Neural crest cell (in vitro differentiated cells): Measurements from ENCODE around the gene PREX1. TPM values are rescaled to one million over a fixed set of nuclear protein-coding genes. Genes with fewer than 3 reads are reported as not detected.

Experiments used
- DNase-seq: peaks from one replicate; pipeline ENCODE4 v3.0.0; 2021; ENCODE audit warnings: low read depth, mixed read lengths, low spot score
- H3K27ac Mint-ChIP-seq: one replicate; pipeline ENCODE4 v1.8.0; 2021; ENCODE audit warnings: mild to moderate bottlenecking, mixed read lengths; ENCODE audit not compliant: unreplicated experiment
- H3K27me3 Mint-ChIP-seq: 2 replicates; pipeline ENCODE4 v1.8.0; 2021; ENCODE audit warnings: low read depth, mild to moderate bottlenecking, mixed read lengths
- H3K36me3 Mint-ChIP-seq: 2 replicates; pipeline ENCODE4 v1.8.0; 2021; ENCODE audit warnings: low read depth, mild to moderate bottlenecking, mixed read lengths
- H3K4me1 Mint-ChIP-seq: 2 replicates; pipeline ENCODE4 v1.8.0; 2021; ENCODE audit warnings: mixed read lengths
- H3K4me3 Mint-ChIP-seq: one replicate; pipeline ENCODE4 v1.8.0; 2021; ENCODE audit warnings: mild to moderate bottlenecking, mixed read lengths
- H3K9me3 Mint-ChIP-seq: 2 replicates; pipeline ENCODE4 v1.8.0; 2021; ENCODE audit warnings: mixed read lengths
- total RNA-seq: library from RNA; stranded (reverse); gene quantifications from 2 replicates; pipeline ENCODE4 v1.2.1, GENCODE V29; 2021
- TF ChIP-seq, protein P1 (sequence below): fragments of 200-600 bp; sonication (generic); conservative IDR thresholded peaks from 2 replicates; pipeline ENCODE4 v1.5.0; 2021; ENCODE audit warnings: antibody characterized with exemption, mild to moderate bottlenecking

The PREX1 gene
- total RNA-seq, 1 donor from 2014 or later: 72.4 TPM

GRCh38 chr20:48583801-48584200 lies 244.0 kb downstream of the PREX1 start:
- no peaks in the 10 kb centered on the region for H3K36me3 Mint-ChIP-seq
- H3K27me3 Mint-ChIP-seq: peaks cover 3% of the 10 kb centered on the region
- H3K27ac Mint-ChIP-seq: no peak overlapping the region
- H3K9me3 Mint-ChIP-seq: no peaks in the 10 kb centered on the region
- H3K4me1 Mint-ChIP-seq: peaks cover 11% of the 10 kb centered on the region
- DNase-seq: no peak
- TF ChIP-seq, protein P1, sequence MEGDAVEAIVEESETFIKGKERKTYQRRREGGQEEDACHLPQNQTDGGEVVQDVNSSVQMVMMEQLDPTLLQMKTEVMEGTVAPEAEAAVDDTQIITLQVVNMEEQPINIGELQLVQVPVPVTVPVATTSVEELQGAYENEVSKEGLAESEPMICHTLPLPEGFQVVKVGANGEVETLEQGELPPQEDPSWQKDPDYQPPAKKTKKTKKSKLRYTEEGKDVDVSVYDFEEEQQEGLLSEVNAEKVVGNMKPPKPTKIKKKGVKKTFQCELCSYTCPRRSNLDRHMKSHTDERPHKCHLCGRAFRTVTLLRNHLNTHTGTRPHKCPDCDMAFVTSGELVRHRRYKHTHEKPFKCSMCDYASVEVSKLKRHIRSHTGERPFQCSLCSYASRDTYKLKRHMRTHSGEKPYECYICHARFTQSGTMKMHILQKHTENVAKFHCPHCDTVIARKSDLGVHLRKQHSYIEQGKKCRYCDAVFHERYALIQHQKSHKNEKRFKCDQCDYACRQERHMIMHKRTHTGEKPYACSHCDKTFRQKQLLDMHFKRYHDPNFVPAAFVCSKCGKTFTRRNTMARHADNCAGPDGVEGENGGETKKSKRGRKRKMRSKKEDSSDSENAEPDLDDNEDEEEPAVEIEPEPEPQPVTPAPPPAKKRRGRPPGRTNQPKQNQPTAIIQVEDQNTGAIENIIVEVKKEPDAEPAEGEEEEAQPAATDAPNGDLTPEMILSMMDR: no peak
- no peak overlapping the region for H3K4me3 Mint-ChIP-seq

GRCh38 chr20:48583171-48583570 lies 244.6 kb downstream of the PREX1 start:
- DNase-seq: no peak
- no peak overlapping the region for H3K27ac Mint-ChIP-seq
- peaks cover 11% of the 10 kb centered on the region for H3K4me1 Mint-ChIP-seq
- no peaks in the 10 kb centered on the region for H3K9me3 Mint-ChIP-seq
- no peak overlapping the region for H3K4me3 Mint-ChIP-seq
- TF ChIP-seq, protein P1: no peak
- H3K27me3 Mint-ChIP-seq: peaks cover 3% of the 10 kb centered on the region
- H3K36me3 Mint-ChIP-seq: no peaks in the 10 kb centered on the region

DNA sequence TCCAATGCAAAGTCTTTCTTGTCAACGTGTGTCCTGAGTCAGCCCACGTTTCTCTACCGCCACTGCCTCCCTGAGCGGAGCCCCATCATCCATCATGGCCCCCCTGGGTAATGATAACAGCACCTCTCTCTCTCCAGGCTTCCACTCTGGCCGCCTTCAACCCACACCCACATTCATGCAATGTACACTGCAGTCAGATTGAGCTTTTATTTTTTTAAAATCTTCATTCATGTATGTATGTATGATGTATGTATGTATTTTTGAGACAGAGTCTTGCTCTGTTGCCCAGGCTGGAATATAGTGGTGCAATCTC lies 245.2 kb downstream of the PREX1 start:
- H3K27ac Mint-ChIP-seq: peak overlapping the region; percentile 3
- DNase-seq: no peak
- H3K4me3 Mint-ChIP-seq: no peak overlapping the region
- peaks cover 11% of the 10 kb centered on the region for H3K4me1 Mint-ChIP-seq
- TF ChIP-seq, protein P1: no peak
- H3K36me3 Mint-ChIP-seq: no peaks in the 10 kb centered on the region
- no peaks in the 10 kb centered on the region for H3K9me3 Mint-ChIP-seq
- peaks cover 3% of the 10 kb centered on the region for H3K27me3 Mint-ChIP-seq

- DNase-seq: no peak
- H3K27me3 Mint-ChIP-seq: peaks cover 3% of the 10 kb centered on the region
- no peak overlapping the region for H3K4me3 Mint-ChIP-seq
- no peak overlapping the region for H3K27ac Mint-ChIP-seq
- H3K9me3 Mint-ChIP-seq: no peaks in the 10 kb centered on the region
- H3K36me3 Mint-ChIP-seq: no peaks in the 10 kb centered on the region
- TF ChIP-seq, protein P1: no peak
- H3K4me1 Mint-ChIP-seq: peaks cover 7% of the 10 kb centered on the region
Observed at GRCh38 chr20:48581167-48581566, 246.6 kb downstream of the PREX1 start.

DNA sequence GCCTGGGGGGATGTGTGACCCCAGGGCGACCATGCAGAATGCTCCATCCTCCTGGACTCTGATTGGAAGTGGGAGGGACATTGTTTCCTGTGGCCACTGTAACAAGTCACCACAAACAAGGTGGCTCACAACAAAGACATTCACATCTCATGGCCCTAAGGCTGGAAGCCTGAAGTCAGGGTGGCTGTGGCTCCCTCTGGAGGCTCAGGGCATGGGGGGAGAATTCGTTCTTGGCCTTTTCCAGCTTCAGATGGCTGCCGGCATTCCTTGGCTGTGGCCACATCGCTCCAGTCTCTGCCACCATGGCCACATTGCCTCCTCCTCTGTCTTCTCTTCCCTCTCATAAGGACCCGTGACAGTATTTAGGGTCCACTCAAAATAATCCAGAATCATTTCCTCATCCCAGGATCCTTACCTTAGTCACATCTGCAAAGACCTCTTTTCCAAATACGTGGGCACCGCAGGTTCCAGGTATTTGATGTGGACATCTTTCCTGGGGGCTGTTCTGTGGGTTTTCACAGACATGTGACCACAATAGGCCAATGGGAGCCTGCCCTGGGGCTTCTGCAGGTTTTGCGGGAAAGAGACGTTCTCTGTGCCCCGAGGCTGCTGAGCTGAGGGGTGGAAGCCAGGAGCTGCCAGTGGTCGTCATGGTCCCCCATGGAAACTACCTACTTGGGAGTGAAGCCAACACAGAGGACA lies 249.3 kb downstream of the PREX1 start:
- H3K27ac Mint-ChIP-seq: peak overlapping the region; percentile 71
- H3K4me1 Mint-ChIP-seq: no peaks in the 10 kb centered on the region
- no peaks in the 10 kb centered on the region for H3K36me3 Mint-ChIP-seq
- TF ChIP-seq, protein P1: no peak
- H3K9me3 Mint-ChIP-seq: no peaks in the 10 kb centered on the region
- no peak for DNase-seq
- H3K27me3 Mint-ChIP-seq: peaks cover 3% of the 10 kb centered on the region
- H3K4me3 Mint-ChIP-seq: no peak overlapping the region
